ENCODE results near the gene ZBTB20. TPM values are rescaled to one million over a fixed set of nuclear protein-coding genes. Genes with fewer than 3 reads are reported as not detected.

ZBTB20 gene
- polyA plus RNA-seq, 1 donor from 2014 or later = 4.8 TPM

GRCh38 chr3:114307222-114307830 is 839.8 kb downstream of the ZBTB20 start:
- Histone ChIP-seq H3K4me2 (ENCODE audit: low read length) (no peak overlapping the region), H3K27ac (ENCODE audit: low read length) (no peak overlapping the region), H3K36me3 (ENCODE audit: insufficient read depth, low read length) (no peaks in the 10 kb centered on the region), H3K9me3 (ENCODE audit: low read length) (no peaks in the 10 kb centered on the region), H3K4me3 (ENCODE audit: low read length) (no peak overlapping the region), H3K79me2 (replicated peaks; ENCODE audit: insufficient read depth, low read length) (no peaks in the 10 kb centered on the region), H3K9ac (ENCODE audit: low read length) (no peak overlapping the region), H3F3A (ENCODE audit: insufficient read depth, low read length, poor library complexity, severe bottlenecking) (no peaks in the 10 kb centered on the region), H2AFZ (ENCODE audit: low read depth, low read length) (no peak overlapping the region), H3K27me3 (ENCODE audit: insufficient read depth, low read depth, low read length) (no peaks in the 10 kb centered on the region), H3K9me2 (ENCODE audit: insufficient read depth, low read length) (no peaks in the 10 kb centered on the region), H4K20me1 (ENCODE audit: insufficient read depth) (no peaks in the 10 kb centered on the region)
- TF ChIP-seq REST (IDR thresholded peaks at IDR 0.05; ENCODE audit: borderline replicate concordance) (no peak), POLR2AphosphoS5 (IDR thresholded peaks at IDR 0.05) (no peak)

- no peaks in the 10 kb centered on the region for H3K27me3 ChIP-seq (ENCODE audit: insufficient read depth, low read depth, low read length)
- H3K4me2 ChIP-seq (ENCODE audit: low read length) = no peak overlapping the region
- no peaks in the 10 kb centered on the region for H4K20me1 ChIP-seq (ENCODE audit: insufficient read depth)
Measured at GRCh38 chr3:114299941-114300624, 847.0 kb downstream of the ZBTB20 start.

More at GRCh38 chr3:114299941-114300624, 847.0 kb downstream of the ZBTB20 start:
- Histone ChIP-seq H2AFZ (ENCODE audit: low read depth, low read length) (no peak overlapping the region), H3K36me3 (ENCODE audit: insufficient read depth, low read length) (no peaks in the 10 kb centered on the region), H3K9me2 (ENCODE audit: insufficient read depth, low read length) (no peaks in the 10 kb centered on the region), H3K4me3 (ENCODE audit: low read length) (no peak overlapping the region), H3K9ac (ENCODE audit: low read length) (no peak overlapping the region), H3K27ac (ENCODE audit: low read length) (no peak overlapping the region), H3K79me2 (replicated peaks; ENCODE audit: insufficient read depth, low read length) (no peaks in the 10 kb centered on the region), H3F3A (ENCODE audit: insufficient read depth, low read length, poor library complexity, severe bottlenecking) (no peaks in the 10 kb centered on the region), H3K9me3 (ENCODE audit: low read length) (no peaks in the 10 kb centered on the region)
- no peak for TF ChIP-seq POLR2AphosphoS5 (IDR thresholded peaks at IDR 0.05)
- no peak for TF ChIP-seq SMC3 (conservative IDR thresholded peaks at IDR 0.05; ENCODE audit: poor library complexity)
- TF ChIP-seq EP300 (conservative IDR thresholded peaks at IDR 0.05; ENCODE audit: poor library complexity, severe bottlenecking) = no peak
- TF ChIP-seq REST (IDR thresholded peaks at IDR 0.05; ENCODE audit: borderline replicate concordance) = no peak
- TF ChIP-seq RAD21 (conservative IDR thresholded peaks at IDR 0.05) = no peak
- no peak for TF ChIP-seq EZH2 (IDR thresholded peaks at IDR 0.05; ENCODE audit: borderline replicate concordance, insufficient read depth, low read length, poor library complexity, severe bottlenecking)
- no peak for TF ChIP-seq TAF1 (IDR thresholded peaks at IDR 0.05; ENCODE audit: low read depth)
- TF ChIP-seq MXI1 (conservative IDR thresholded peaks at IDR 0.05; ENCODE audit: poor library complexity, severe bottlenecking) = no peak
- no peak for TF ChIP-seq CTCF (IDR thresholded peaks at IDR 0.05; ENCODE audit: poor library complexity, severe bottlenecking)

Measured in neural cell (in vitro differentiated cells).